Ishikawa (cell line): ENCODE data around the gene CEMIP2.

Experiments used
- CEBPB ChIP-seq: IDR thresholded peaks from 2 replicates; pipeline ENCODE4 v1.6.1; 2012
- CREB1 ChIP-seq: IDR thresholded peaks from 2 replicates; pipeline ENCODE4 v1.6.1; 2012; ENCODE audit warnings: low read depth
- EGR1 ChIP-seq: IDR thresholded peaks from 2 replicates; pipeline ENCODE4 v1.6.1; 2012
- EP300 ChIP-seq: IDR thresholded peaks from 2 replicates; pipeline ENCODE4 v1.6.1; 2012; ENCODE audit warnings: borderline replicate concordance
- FOXM1 ChIP-seq: IDR thresholded peaks from 2 replicates; pipeline ENCODE4 v1.6.1; 2012; ENCODE audit warnings: low read depth, borderline replicate concordance
- NFIC ChIP-seq: IDR thresholded peaks from 2 replicates; pipeline ENCODE4 v1.6.1; 2012
- RAD21 ChIP-seq: IDR thresholded peaks from 2 replicates; pipeline ENCODE4 v1.6.1; 2012; ENCODE audit warnings: low read depth
- TAF1 ChIP-seq: IDR thresholded peaks from 2 replicates; pipeline ENCODE4 v1.6.1; 2012; ENCODE audit warnings: low read depth, mild to moderate bottlenecking
- TCF12 ChIP-seq: IDR thresholded peaks from 2 replicates; pipeline ENCODE4 v1.6.1; 2012; ENCODE audit warnings: low read depth
- TEAD4 ChIP-seq: IDR thresholded peaks from 2 replicates; pipeline ENCODE4 v1.6.1; 2012
- YY1 ChIP-seq: IDR thresholded peaks from 2 replicates; pipeline ENCODE4 v1.6.1; 2012; ENCODE audit warnings: low read depth
- ZBTB7A ChIP-seq: IDR thresholded peaks from 2 replicates; pipeline ENCODE4 v1.6.1; 2012; ENCODE audit warnings: low read depth
- TF ChIP-seq, protein P1 (sequence below): IDR thresholded peaks from 2 replicates; pipeline ENCODE4 v1.6.1; 2012
- TF ChIP-seq, protein P2 (sequence below): IDR thresholded peaks from 2 replicates; pipeline ENCODE4 v1.6.1; 2012; ENCODE audit warnings: low read depth, mild to moderate bottlenecking
- TF ChIP-seq, protein P3 (sequence below): IDR thresholded peaks from 2 replicates; pipeline ENCODE4 v1.6.1; 2012

The CEMIP2 gene

DNA sequence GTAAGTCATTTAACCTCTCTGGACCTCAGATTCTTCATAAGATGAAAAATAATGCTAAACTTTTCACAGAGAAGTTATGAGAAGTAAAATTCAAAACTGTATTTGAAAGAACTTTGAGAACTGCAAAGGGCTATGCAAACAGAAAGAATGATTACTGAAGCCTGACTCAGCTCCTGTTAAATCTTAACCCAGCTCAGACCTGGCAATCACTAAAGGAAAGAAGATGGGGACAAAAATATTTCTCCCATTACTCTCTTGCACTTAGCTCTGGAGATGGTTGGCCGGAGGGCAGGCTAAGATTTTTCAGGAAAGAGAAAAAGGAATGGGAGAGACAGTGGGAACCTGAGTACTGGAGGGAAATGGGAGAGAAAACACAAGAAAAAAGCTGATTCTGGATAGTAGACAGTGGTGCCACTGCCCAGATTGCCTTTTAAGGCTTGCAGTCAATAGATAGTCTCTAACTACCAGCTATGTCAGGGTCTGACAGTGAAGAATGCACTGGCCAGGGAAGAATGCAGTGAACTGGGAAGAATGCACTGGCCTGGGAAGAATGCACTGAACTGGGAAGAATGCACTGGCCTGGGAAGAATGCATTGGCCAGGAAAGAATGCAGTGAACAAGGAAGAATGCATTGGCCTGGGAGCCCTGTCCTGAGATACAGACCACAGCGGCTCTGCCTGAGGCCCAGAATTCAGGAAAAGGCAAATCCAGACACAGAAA is 25.2 kb upstream of the CEMIP2 start:
- TF ChIP-seq, protein P1, sequence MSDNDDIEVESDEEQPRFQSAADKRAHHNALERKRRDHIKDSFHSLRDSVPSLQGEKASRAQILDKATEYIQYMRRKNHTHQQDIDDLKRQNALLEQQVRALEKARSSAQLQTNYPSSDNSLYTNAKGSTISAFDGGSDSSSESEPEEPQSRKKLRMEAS: no peak
- TF ChIP-seq, protein P2, sequence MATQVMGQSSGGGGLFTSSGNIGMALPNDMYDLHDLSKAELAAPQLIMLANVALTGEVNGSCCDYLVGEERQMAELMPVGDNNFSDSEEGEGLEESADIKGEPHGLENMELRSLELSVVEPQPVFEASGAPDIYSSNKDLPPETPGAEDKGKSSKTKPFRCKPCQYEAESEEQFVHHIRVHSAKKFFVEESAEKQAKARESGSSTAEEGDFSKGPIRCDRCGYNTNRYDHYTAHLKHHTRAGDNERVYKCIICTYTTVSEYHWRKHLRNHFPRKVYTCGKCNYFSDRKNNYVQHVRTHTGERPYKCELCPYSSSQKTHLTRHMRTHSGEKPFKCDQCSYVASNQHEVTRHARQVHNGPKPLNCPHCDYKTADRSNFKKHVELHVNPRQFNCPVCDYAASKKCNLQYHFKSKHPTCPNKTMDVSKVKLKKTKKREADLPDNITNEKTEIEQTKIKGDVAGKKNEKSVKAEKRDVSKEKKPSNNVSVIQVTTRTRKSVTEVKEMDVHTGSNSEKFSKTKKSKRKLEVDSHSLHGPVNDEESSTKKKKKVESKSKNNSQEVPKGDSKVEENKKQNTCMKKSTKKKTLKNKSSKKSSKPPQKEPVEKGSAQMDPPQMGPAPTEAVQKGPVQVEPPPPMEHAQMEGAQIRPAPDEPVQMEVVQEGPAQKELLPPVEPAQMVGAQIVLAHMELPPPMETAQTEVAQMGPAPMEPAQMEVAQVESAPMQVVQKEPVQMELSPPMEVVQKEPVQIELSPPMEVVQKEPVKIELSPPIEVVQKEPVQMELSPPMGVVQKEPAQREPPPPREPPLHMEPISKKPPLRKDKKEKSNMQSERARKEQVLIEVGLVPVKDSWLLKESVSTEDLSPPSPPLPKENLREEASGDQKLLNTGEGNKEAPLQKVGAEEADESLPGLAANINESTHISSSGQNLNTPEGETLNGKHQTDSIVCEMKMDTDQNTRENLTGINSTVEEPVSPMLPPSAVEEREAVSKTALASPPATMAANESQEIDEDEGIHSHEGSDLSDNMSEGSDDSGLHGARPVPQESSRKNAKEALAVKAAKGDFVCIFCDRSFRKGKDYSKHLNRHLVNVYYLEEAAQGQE: no peak
- peak; percentile 93 for TF ChIP-seq TEAD4
- TF ChIP-seq TAF1: no peak
- no peak for TF ChIP-seq EP300

DNA sequence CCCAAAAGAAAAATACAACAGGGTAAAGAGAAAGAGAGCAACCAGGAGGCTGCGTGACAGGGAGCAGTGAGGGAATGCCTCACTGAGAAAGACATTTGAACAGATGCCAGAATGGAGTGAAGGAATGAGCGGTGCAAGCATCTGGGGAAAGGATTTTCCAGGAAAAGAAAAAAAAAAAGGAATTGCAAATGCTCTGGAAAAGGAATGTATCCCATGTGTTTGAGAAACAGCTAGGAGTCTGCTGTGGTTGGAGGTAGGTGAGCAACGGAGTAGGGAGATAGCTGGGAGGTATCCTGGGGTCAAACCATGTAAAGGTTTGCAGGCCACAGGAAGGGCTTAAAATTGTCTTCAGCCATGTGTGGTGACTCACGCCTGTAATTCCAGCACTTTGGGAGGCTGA is 23.6 kb upstream of the CEMIP2 start:
- TF ChIP-seq, protein P2: no peak
- TF ChIP-seq, protein P3, sequence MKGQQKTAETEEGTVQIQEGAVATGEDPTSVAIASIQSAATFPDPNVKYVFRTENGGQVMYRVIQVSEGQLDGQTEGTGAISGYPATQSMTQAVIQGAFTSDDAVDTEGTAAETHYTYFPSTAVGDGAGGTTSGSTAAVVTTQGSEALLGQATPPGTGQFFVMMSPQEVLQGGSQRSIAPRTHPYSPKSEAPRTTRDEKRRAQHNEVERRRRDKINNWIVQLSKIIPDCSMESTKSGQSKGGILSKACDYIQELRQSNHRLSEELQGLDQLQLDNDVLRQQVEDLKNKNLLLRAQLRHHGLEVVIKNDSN: no peak
- TF ChIP-seq ZBTB7A (no peak), NFIC (no peak), CEBPB (no peak), TAF1 (no peak), YY1 (no peak), TEAD4 (no peak), EGR1 (no peak), FOXM1 (no peak), RAD21 (no peak), CREB1 (no peak), EP300 (no peak), TCF12 (no peak)
- TF ChIP-seq, protein P1: no peak

DNA sequence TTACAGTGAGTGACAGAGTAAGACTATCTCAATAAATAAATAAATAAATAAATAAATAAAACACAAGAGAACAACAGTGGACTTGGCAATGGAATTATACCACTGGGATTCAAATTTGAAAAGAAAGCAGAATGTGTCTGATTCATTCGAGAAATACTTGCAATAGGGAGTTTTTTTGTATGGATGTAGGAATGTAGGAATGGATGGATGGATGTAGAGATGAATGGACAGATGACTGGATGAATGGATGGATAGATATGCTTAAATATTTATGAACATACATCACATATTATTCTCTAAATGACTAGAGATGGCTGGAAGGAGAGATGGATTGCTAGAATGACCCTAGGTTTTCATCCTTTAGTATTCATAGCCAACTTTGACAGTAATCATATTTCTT is 22.0 kb upstream of the CEMIP2 start:
- TF ChIP-seq TEAD4 (no peak), EGR1 (no peak), CREB1 (no peak), CEBPB (no peak), YY1 (no peak), TCF12 (no peak), NFIC (no peak), RAD21 (no peak), EP300 (no peak), FOXM1 (no peak), ZBTB7A (no peak), TAF1 (no peak)
- TF ChIP-seq, protein P1: no peak
- TF ChIP-seq, protein P2: no peak
- TF ChIP-seq, protein P3: no peak

DNA sequence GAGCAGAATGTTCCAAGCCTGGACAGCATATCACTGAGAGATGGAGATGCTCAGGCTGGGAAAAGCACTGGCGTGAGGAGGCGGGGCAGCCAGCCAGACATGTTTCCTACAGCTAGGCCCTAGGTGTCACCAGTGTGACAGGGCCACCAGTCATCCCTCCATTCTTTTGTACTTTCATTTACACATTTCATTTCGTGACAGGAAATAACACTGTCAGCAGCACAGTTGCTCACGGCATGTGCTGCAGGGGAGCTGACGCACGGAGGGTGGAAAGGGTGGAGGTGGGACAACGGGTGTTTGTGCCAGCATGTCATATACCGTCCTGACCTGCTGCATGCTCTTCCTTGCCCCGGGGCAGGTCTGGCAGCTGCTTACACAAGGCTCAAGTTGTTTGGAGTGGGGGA is 14.8 kb upstream of the CEMIP2 start:
- TF ChIP-seq YY1 (no peak), NFIC (no peak), ZBTB7A (no peak), RAD21 (no peak), CREB1 (no peak), TEAD4 (no peak), TAF1 (no peak), FOXM1 (no peak), CEBPB (no peak), EGR1 (no peak), TCF12 (no peak), EP300 (no peak)
- TF ChIP-seq, protein P1: no peak
- TF ChIP-seq, protein P3: no peak
- TF ChIP-seq, protein P2: no peak
